ENCODE measurements around the gene CFL1.

- TF ChIP-seq CTCF (IDR thresholded peaks at IDR 0.05) (no peak), POLR2AphosphoS5 (IDR thresholded peaks at IDR 0.05) (no peak), EP300 (IDR thresholded peaks at IDR 0.05) (no peak)
Observed at GRCh38 chr11:65843811-65844210, 14.2 kb downstream of the CFL1 start.

Data from sigmoid colon (tissue), 4 donors.